GM12891 (cell line): Measurements from ENCODE around the gene ABCC4.

Source experiments
- PAX5 ChIP-seq: IDR thresholded peaks from 2 replicates; pipeline ENCODE4 v1.6.1; 2011; ENCODE audit warnings: low read length, moderate library complexity, mild to moderate bottlenecking; ENCODE audit not compliant: insufficient read depth, severe bottlenecking
- POLR2A ChIP-seq: IDR thresholded peaks from 2 replicates; pipeline ENCODE4 v1.6.1; 2011; ENCODE audit warnings: low read depth, low read length, control low read depth
- POLR2AphosphoS5 ChIP-seq: IDR thresholded peaks from 2 replicates; pipeline ENCODE4 v1.6.1; 2011; ENCODE audit warnings: low read depth, low read length, control low read depth
- POU2F2 ChIP-seq: IDR thresholded peaks from 2 replicates; pipeline ENCODE4 v1.6.1; 2011; ENCODE audit warnings: low read depth, mild to moderate bottlenecking, control low read depth, low read length, moderate library complexity
- SPI1 ChIP-seq: IDR thresholded peaks from 2 replicates; pipeline ENCODE4 v1.6.1; 2011; ENCODE audit warnings: low read depth, low read length, control low read depth
- TAF1 ChIP-seq: IDR thresholded peaks from 2 replicates; pipeline ENCODE4 v1.6.1; 2011; ENCODE audit warnings: low read depth, low read length, control low read depth

DNA sequence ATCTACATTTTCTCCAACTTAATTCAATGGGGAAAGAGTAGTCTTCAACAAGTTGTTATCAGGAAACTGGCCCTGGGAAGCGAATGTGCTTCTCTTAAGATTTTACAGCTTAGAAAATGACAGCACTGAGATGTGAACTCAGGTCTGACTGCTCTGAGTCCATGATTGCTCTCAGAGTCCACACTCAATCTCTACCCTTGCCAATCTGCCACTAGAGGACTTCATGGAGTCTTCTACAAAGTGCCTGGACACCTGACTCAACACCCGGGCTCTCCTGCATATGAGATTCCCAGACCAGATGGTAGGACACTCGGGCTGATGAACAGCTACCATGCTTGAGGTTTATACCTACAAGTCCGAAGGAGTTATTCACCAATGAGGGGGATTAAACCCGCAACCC lies 74.8 kb downstream of the ABCC4 start:
- TF ChIP-seq POLR2AphosphoS5 (no peak), POLR2A (no peak), PAX5 (no peak), TAF1 (no peak), SPI1 (no peak), POU2F2 (no peak)
